Measurements from ENCODE around the gene SPECC1L.

SPECC1L gene

DNA sequence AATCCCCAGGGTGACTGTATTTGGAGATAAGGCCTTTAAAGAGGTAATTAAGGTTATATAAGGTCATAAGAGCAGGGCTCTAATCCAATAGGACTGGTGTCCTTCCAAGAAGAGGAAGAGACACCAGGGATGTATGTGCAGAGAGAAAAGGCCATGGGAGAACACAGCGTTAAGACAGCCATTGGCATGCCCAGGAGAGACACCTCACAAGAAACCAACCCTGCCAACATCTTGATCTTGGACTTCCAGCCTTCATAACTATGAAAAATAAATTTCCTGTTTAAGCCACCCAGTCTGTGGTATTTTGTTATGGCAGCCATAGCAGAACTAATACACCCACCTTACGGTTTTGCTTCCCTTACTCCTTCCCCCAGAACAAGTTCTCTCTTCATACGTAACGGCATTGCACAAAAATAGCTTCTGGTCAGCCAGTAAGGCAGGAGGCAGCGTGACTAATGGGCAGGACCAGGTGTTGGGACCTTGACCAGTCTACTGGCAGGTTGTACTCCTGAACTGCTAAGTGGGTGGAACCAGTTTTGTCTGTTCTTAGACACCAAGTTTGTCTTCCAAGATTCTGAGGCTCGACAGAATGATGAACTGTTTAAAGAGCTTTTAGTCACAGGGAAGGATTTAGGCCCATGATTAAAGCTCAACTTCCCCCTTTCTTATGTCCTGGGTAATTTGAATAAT, 192.6 kb downstream of the SPECC1L start:
- H3K27ac ChIP-seq (ENCODE audit: insufficient read depth in 1 of 2, low read depth in 1 of 2, low read length in 2 of 2, poor library complexity in 1 of 2, severe bottlenecking in 2 of 2) = peak overlapping the region in 1 of 2 experiments; percentile 18
- peaks cover 13 to 30% (median 24%) of the 10 kb centered on the region in 4 experiments for H3K4me1 ChIP-seq (ENCODE audit: control extremely low read depth in 1 of 4, control insufficient read depth in 4 of 4, insufficient read depth in 4 of 4, low read length in 3 of 4)
- no peaks in the 10 kb centered on the region for H3K9me3 ChIP-seq (ENCODE audit: control extremely low read depth in 1 of 5, control insufficient read depth in 4 of 5, insufficient read depth in 2 of 5, low read depth in 1 of 5, low read length in 4 of 5)
- DNase-seq = no peak
- POLR2A ChIA-PET = no interaction called here
- 73% methylated on average over 5 of the region's 6 CpGs for WGBS (ENCODE audit: insufficient coverage)
- H3K27me3 ChIP-seq (replicated peaks in 2 of 5; ENCODE audit: control insufficient read depth in 4 of 5, insufficient read depth in 5 of 5, low read length in 4 of 5) = no peaks in the 10 kb centered on the region
- no peaks in the 10 kb centered on the region for H3K36me3 ChIP-seq (ENCODE audit: control insufficient read depth in 4 of 4, insufficient read depth in 4 of 4, low read length in 3 of 4)
- H3K4me3 ChIP-seq (ENCODE audit: control insufficient read depth in 1 of 7, extremely low read depth in 1 of 7, insufficient read depth in 4 of 7, low read depth in 2 of 7, low read length in 6 of 7) = no peak overlapping the region
- CTCF ChIA-PET = interaction anchor here (1.2 to 1.4 kb wide), 3 partner anchors 8 to 22 kb away, joined by 3 to 5 read pairs (median 4); no protein-coding TSS in a partner anchor

DNA sequence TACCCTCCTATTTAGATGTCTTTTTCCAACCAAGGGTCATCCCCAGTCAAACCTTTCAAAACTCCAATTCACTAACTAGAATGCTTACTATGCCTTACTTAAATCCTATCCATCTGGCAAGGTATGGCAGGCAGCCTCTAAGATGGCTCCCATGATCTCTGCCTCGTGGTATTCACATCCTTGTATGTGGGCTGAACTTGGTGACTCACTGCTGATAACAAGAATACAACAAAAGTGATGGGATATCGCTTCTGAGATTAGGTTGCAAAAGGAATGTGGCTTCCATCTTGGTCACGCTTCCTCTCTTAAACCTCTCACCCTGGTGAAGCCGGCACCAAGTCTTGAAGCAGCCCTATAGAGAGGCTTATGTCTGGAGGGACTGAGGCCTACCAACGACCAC, 194.9 kb downstream of the SPECC1L start:
- Histone ChIP-seq H3K27me3 (replicated peaks in 2 of 5; ENCODE audit: control insufficient read depth in 4 of 5, insufficient read depth in 5 of 5, low read length in 4 of 5) (no peaks in the 10 kb centered on the region), H3K9me3 (ENCODE audit: control extremely low read depth in 1 of 5, control insufficient read depth in 4 of 5, insufficient read depth in 2 of 5, low read depth in 1 of 5, low read length in 4 of 5) (no peaks in the 10 kb centered on the region), H3K27ac (ENCODE audit: insufficient read depth in 1 of 2, low read depth in 1 of 2, low read length in 2 of 2, poor library complexity in 1 of 2, severe bottlenecking in 2 of 2) (no peak overlapping the region), H3K36me3 (ENCODE audit: control insufficient read depth in 4 of 4, insufficient read depth in 4 of 4, low read length in 3 of 4) (no peaks in the 10 kb centered on the region), H3K4me1 (ENCODE audit: control extremely low read depth in 1 of 4, control insufficient read depth in 4 of 4, insufficient read depth in 4 of 4, low read length in 3 of 4) (peaks cover 13 to 24% (median 17%) of the 10 kb centered on the region in 4 experiments), H3K4me3 (ENCODE audit: control insufficient read depth in 1 of 7, extremely low read depth in 1 of 7, insufficient read depth in 4 of 7, low read depth in 2 of 7, low read length in 6 of 7) (no peak overlapping the region)
- 100% methylated on average over 2 of the region's 5 CpGs for WGBS (ENCODE audit: insufficient coverage)
- ChIA-PET CTCF (interaction anchor here (0.7 to 2.7 kb wide), 3 partner anchors 15 to 41 kb away, joined by 3 to 11 read pairs (median 6); no protein-coding TSS in a partner anchor), POLR2A (no interaction called here)
- DNase-seq = peak in 1 of 3 donors; percentile 42

DNA sequence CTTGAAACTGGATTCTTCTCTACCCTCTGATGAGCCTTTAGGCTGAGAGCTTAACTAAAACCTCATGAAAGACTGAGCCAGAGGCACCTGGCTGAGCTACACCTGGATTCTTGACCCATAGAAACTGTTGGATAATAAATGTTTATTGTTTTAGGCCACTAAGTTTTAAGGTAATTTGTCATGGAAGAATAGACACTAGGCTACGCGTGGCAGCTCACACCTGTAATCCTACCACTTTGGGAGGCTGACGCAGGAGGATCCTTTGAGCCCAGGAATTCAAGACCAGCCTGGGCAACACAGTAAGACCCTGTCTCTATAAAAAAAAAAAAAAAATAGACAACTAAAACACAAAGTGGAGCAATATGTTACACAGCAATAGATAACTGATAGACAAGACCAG, 195.3 kb downstream of the SPECC1L start:
- DNase-seq = no peak
- H3K27me3 ChIP-seq (replicated peaks in 2 of 5; ENCODE audit: control insufficient read depth in 4 of 5, insufficient read depth in 5 of 5, low read length in 4 of 5) = no peaks in the 10 kb centered on the region
- H3K4me1 ChIP-seq (ENCODE audit: control extremely low read depth in 1 of 4, control insufficient read depth in 4 of 4, insufficient read depth in 4 of 4, low read length in 3 of 4) = peaks cover 11 to 20% (median 14%) of the 10 kb centered on the region in 4 experiments
- ChIA-PET POLR2A (no interaction called here), CTCF (interaction anchor here (0.7 to 2.7 kb wide), 3 partner anchors 15 to 42 kb away, joined by 3 to 11 read pairs (median 6); no protein-coding TSS in a partner anchor)
- 100% methylated on average over 3 of the region's 3 CpGs for whole genome bisulfite sequencing (ENCODE audit: insufficient coverage)
- no peaks in the 10 kb centered on the region for H3K9me3 ChIP-seq (ENCODE audit: control extremely low read depth in 1 of 5, control insufficient read depth in 4 of 5, insufficient read depth in 2 of 5, low read depth in 1 of 5, low read length in 4 of 5)
- H3K36me3 ChIP-seq (ENCODE audit: control insufficient read depth in 4 of 4, insufficient read depth in 4 of 4, low read length in 3 of 4) = no peaks in the 10 kb centered on the region
- no peak overlapping the region for H3K4me3 ChIP-seq (ENCODE audit: control insufficient read depth in 1 of 7, extremely low read depth in 1 of 7, insufficient read depth in 4 of 7, low read depth in 2 of 7, low read length in 6 of 7)
- H3K27ac ChIP-seq (ENCODE audit: insufficient read depth in 1 of 2, low read depth in 1 of 2, low read length in 2 of 2, poor library complexity in 1 of 2, severe bottlenecking in 2 of 2) = no peak overlapping the region

GRCh38 chr22:24466716-24467328, 196.2 kb downstream of the SPECC1L start:
- ChIA-PET POLR2A (interaction anchor here (0.6 kb wide), 1 partner anchor 28 kb away, joined by 3 read pairs; no protein-coding TSS in a partner anchor), CTCF (interaction anchor here (1.0 to 2.7 kb wide), 4 partner anchors 14 to 43 kb away, joined by 3 to 11 read pairs (median 4); no protein-coding TSS in a partner anchor)
- H3K9me3 ChIP-seq (ENCODE audit: control extremely low read depth in 1 of 5, control insufficient read depth in 4 of 5, insufficient read depth in 2 of 5, low read depth in 1 of 5, low read length in 4 of 5) = no peaks in the 10 kb centered on the region
- peak in 1 of 3 donors; percentile 26 for DNase-seq
- no peak overlapping the region for H3K4me3 ChIP-seq (ENCODE audit: control insufficient read depth in 1 of 7, extremely low read depth in 1 of 7, insufficient read depth in 4 of 7, low read depth in 2 of 7, low read length in 6 of 7)
- H3K27ac ChIP-seq (ENCODE audit: insufficient read depth in 1 of 2, low read depth in 1 of 2, low read length in 2 of 2, poor library complexity in 1 of 2, severe bottlenecking in 2 of 2) = no peak overlapping the region
- WGBS (ENCODE audit: insufficient coverage) = no CpG with 5 or more reads among the region's 1 CpG
- H3K36me3 ChIP-seq (ENCODE audit: control insufficient read depth in 4 of 4, insufficient read depth in 4 of 4, low read length in 3 of 4) = no peaks in the 10 kb centered on the region
- H3K4me1 ChIP-seq (ENCODE audit: control extremely low read depth in 1 of 4, control insufficient read depth in 4 of 4, insufficient read depth in 4 of 4, low read length in 3 of 4) = peaks cover 11 to 19% (median 12%) of the 10 kb centered on the region in 4 experiments
- H3K27me3 ChIP-seq (replicated peaks in 2 of 5; ENCODE audit: control insufficient read depth in 4 of 5, insufficient read depth in 5 of 5, low read length in 4 of 5) = no peaks in the 10 kb centered on the region

DNA sequence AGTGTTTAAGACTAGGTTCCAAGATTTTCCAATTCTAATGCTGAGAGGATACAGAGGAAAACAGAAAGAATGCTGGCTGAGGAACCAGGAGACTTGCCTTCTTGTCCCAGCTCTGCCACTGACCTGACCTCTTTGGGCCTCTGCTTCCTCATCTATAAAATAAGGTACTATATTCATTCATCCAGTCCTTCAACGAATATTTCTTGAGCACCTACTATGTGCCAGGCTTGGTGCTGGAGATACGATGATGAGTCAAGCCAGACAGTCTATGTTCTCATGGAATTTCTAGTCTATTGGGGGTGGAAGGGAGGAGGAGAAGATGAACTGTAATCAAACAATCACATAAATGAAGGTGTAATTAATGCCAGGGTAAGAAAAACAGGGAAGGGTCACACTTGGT, 196.7 kb downstream of the SPECC1L start:
- no peak overlapping the region for H3K4me3 ChIP-seq (ENCODE audit: control insufficient read depth in 1 of 7, extremely low read depth in 1 of 7, insufficient read depth in 4 of 7, low read depth in 2 of 7, low read length in 6 of 7)
- ChIA-PET POLR2A (interaction anchor here (0.6 kb wide), 1 partner anchor 28 kb away, joined by 3 read pairs; no protein-coding TSS in a partner anchor), CTCF (interaction anchor here (1.0 to 2.7 kb wide), 4 partner anchors 13 to 43 kb away, joined by 3 to 11 read pairs (median 4); no protein-coding TSS in a partner anchor)
- no peak for DNase-seq
- peaks cover 11 to 19% (median 12%) of the 10 kb centered on the region in 4 experiments for H3K4me1 ChIP-seq (ENCODE audit: control extremely low read depth in 1 of 4, control insufficient read depth in 4 of 4, insufficient read depth in 4 of 4, low read length in 3 of 4)
- H3K27me3 ChIP-seq (replicated peaks in 2 of 5; ENCODE audit: control insufficient read depth in 4 of 5, insufficient read depth in 5 of 5, low read length in 4 of 5) = no peaks in the 10 kb centered on the region
- H3K27ac ChIP-seq (ENCODE audit: insufficient read depth in 1 of 2, low read depth in 1 of 2, low read length in 2 of 2, poor library complexity in 1 of 2, severe bottlenecking in 2 of 2) = no peak overlapping the region
- H3K9me3 ChIP-seq (ENCODE audit: control extremely low read depth in 1 of 5, control insufficient read depth in 4 of 5, insufficient read depth in 2 of 5, low read depth in 1 of 5, low read length in 4 of 5) = no peaks in the 10 kb centered on the region
- H3K36me3 ChIP-seq (ENCODE audit: control insufficient read depth in 4 of 4, insufficient read depth in 4 of 4, low read length in 3 of 4) = no peaks in the 10 kb centered on the region
- 17% methylated on average over 1 of the region's 2 CpGs for WGBS (ENCODE audit: insufficient coverage)
